CD4-positive, alpha-beta memory T cell (primary cell): ENCODE results near the gene SIPA1L3. TPM values are rescaled to one million over a fixed set of nuclear protein-coding genes. Genes with fewer than 3 reads are reported as not detected.

ENCODE experiments used
- CTCF ChIA-PET: fragments of 350-600 bp; sonication (Branson Sonifier 250); formaldehyde crosslinking; loops from one replicate; lab custom pipeline; 2021; ENCODE audit warnings: inconsistent platforms; ENCODE audit not compliant: partially characterized antibody; lab: Charles Lee
- POLR2A ChIA-PET: fragments of 350-600 bp; sonication (Branson Sonifier 250); formaldehyde crosslinking; loops from one replicate; lab custom pipeline; 2021; ENCODE audit not compliant: partially characterized antibody; lab: Charles Lee
- DNase-seq, 5 donors: peaks; one replicate each; pipeline versions ENCODE4 v3.0.0 to v3.0.0-alpha.2; 2020 to 2022; ENCODE audit warnings: mixed read lengths in 1 of 5
- H3K27ac ChIP-seq: one replicate; pipeline ENCODE4 v1.7.0; 2013; ENCODE audit warnings: low read depth, low read length
- H3K27me3 ChIP-seq: 2 replicates; pipeline ENCODE4 v1.7.0; 2013; ENCODE audit warnings: mild to moderate bottlenecking, low read length, moderate library complexity; ENCODE audit not compliant: insufficient read depth
- H3K36me3 ChIP-seq: 2 replicates; pipeline ENCODE4 v1.7.0; 2013; ENCODE audit warnings: mild to moderate bottlenecking, low read length, moderate library complexity; ENCODE audit not compliant: insufficient read depth
- H3K4me1 ChIP-seq: 2 replicates; pipeline ENCODE4 v1.7.0; 2013; ENCODE audit warnings: mild to moderate bottlenecking, low read length, moderate library complexity; ENCODE audit not compliant: insufficient read depth
- H3K4me3 ChIP-seq, 2 donors: one replicate each; pipeline ENCODE4 v1.7.0; 2013; ENCODE audit warnings: low read length in 2 of 2, mild to moderate bottlenecking in 1 of 2
- H3K9me3 ChIP-seq, 2 donors: one replicate each; pipeline ENCODE4 v1.7.0; 2013; ENCODE audit warnings: low read length in 2 of 2, control low read depth in 1 of 2; ENCODE audit not compliant: control insufficient read depth in 1 of 2
- H3K27ac Mint-ChIP-seq, 7 donors: one replicate each; pipeline ENCODE4 v1.8.0; 2020 to 2021; ENCODE audit warnings: mixed read lengths in 7 of 7, mild to moderate bottlenecking in 6 of 7, inconsistent platforms in 3 of 7, moderate library complexity in 3 of 7
- H3K27me3 Mint-ChIP-seq, 2 donors: one replicate each; pipeline ENCODE4 v1.8.0; 2020 to 2021; ENCODE audit warnings: mixed read lengths in 2 of 2
- H3K36me3 Mint-ChIP-seq, 2 donors: one replicate each; pipeline ENCODE4 v1.8.0; 2020 to 2021; ENCODE audit warnings: mixed read lengths in 2 of 2, inconsistent platforms in 1 of 2, mild to moderate bottlenecking in 1 of 2
- H3K4me1 Mint-ChIP-seq, 4 donors: one replicate each; pipeline ENCODE4 v1.8.0; 2020 to 2021; ENCODE audit warnings: mixed read lengths in 4 of 4, mild to moderate bottlenecking in 1 of 4
- H3K4me3 Mint-ChIP-seq, 8 donors: one replicate each; pipeline ENCODE4 v1.8.0; 2020 to 2021; ENCODE audit warnings: mixed read lengths in 8 of 8, mild to moderate bottlenecking in 7 of 8, moderate library complexity in 6 of 8, inconsistent platforms in 3 of 8
- H3K9me3 Mint-ChIP-seq, 8 donors: one replicate each; pipeline ENCODE4 v1.8.0; 2020 to 2021; ENCODE audit warnings: mixed read lengths in 8 of 8, mild to moderate bottlenecking in 5 of 8, inconsistent platforms in 3 of 8, moderate library complexity in 1 of 8
- intact Hi-C: fragments of 100-400 bp; cut with micrococcal nuclease; formaldehyde crosslinking; loops from one replicate; pipeline ENCODE4 v1.15.1; 2023
- polyA plus RNA-seq, 2 donors: library from polyadenylated mRNA; unstranded; fragments of 300-500 nt; fragmentation: Illumina TruSeq; gene quantifications; one replicate each; pipeline ENCODE4 v1.2.3, GENCODE V29; 2021
- total RNA-seq, 2 experiments: library from RNA; stranded (reverse); gene quantifications; one replicate each; pipeline ENCODE4 v1.2.3, GENCODE V29; 2021

Gene SIPA1L3
- total and polyA plus RNA-seq, 4 experiments from 2014 or later, result 0.39 to 35.0 (median 17.8) TPM

DNA sequence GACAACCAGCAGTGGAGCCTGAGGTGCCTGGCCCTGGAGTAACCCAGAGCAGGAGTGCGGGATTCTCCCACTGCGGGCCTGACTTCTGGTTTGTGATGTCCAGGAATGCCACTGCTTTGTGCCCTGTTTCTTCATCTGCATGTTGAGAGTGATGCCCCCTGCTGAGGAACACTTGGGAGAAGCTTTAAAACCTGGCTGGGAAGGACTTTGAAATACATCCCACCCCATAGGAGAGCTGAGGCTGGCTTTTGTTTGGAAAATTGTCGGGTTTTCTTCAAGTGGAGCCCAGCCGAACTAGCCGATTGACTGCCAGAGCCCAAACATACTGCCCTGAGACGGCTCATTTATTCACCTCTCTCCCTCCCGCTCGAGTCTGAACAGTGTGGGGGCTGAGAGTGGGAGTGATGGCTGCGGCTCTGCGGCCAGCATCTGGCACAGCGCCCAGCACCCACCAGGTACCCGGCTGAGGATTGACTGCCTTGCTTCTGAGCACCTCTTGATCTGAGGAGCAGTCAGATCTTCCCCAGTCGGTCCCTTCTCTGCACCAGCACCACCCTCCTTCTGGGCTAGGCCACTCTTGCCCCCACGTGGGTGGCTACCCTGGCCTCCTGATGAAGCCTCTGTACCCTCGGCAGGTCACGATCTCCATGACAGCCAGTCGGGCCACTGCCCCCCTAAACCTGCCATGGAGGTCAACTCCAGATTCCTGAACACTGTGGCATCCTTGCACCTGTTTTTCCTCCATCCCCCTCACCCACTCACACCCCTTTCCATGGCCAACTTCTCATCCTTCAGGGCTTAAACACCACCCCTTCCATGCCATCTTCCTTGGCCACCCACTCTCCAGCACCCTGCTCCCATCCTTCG, 148.9 kb downstream of the SIPA1L3 start:
- H3K27ac ChIP-seq, result no peak overlapping the region
- H3K27ac Mint-ChIP-seq, result peak overlapping the region in 3 of 7 donors; percentile 37 to 68 (median 62)

DNA sequence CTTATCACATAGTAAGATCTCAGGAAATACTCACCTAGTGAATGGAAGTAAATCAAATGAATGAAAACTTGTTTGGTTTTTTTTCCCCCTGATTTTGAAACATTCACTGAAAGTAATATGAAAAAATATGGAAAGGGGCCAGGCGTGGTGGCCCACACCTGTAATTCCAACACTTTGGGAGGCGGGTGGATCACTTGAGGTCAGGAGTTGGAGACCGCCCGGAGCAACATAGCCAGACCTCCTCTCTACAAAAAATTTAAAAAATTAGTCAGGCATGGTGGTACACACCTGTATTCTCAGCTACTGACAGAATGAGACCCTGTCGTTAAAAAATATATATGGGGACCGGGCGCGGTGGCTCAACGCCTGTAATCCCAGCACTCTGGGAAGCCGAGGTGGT, 149.6 kb downstream of the SIPA1L3 start:
- no peaks in the 10 kb centered on the region for H3K27me3 ChIP-seq
- Mint-ChIP-seq H3K9me3 (no peaks in the 10 kb centered on the region), H3K4me3 (no peak overlapping the region), H3K36me3 (peaks cover 0 to 4% of the 10 kb centered on the region in 2 donors), H3K27me3 (no peaks in the 10 kb centered on the region), H3K27ac (peak overlapping the region in 3 of 7 donors; percentile 7 to 68 (median 62)), H3K4me1 (peaks cover 6 to 21% (median 7%) of the 10 kb centered on the region in 4 donors)
- H3K36me3 ChIP-seq, result no peaks in the 10 kb centered on the region
- no peak for DNase-seq
- intact Hi-C loops, result no loop called here
- no peak overlapping the region for H3K27ac ChIP-seq
- ChIA-PET CTCF (no interaction called here), POLR2A (no interaction called here)
- no peaks in the 10 kb centered on the region for H3K4me1 ChIP-seq
- H3K4me3 ChIP-seq, result no peak overlapping the region
- H3K9me3 ChIP-seq, result no peaks in the 10 kb centered on the region

More for the DNA sequence above, 148.9 kb downstream of the SIPA1L3 start:
- no peak for DNase-seq
- H3K9me3 Mint-ChIP-seq, result no peaks in the 10 kb centered on the region
- H3K9me3 ChIP-seq, result no peaks in the 10 kb centered on the region
- no peaks in the 10 kb centered on the region for H3K4me1 ChIP-seq
- ChIA-PET POLR2A (no interaction called here), CTCF (interaction anchor here (0.6 to 1.0 kb wide), 2 partner anchors 150 to 151 kb away, joined by 3 to 4 read pairs; partner anchors contain the start of gene WDR87)
- H3K36me3 Mint-ChIP-seq, result peaks cover 0 to 5% of the 10 kb centered on the region in 2 donors
- no peaks in the 10 kb centered on the region for H3K27me3 ChIP-seq
- no peak overlapping the region for H3K4me3 ChIP-seq
- H3K27me3 Mint-ChIP-seq, result no peaks in the 10 kb centered on the region
- intact Hi-C loops, result no loop called here
- peaks cover 6 to 21% (median 7%) of the 10 kb centered on the region in 4 donors for H3K4me1 Mint-ChIP-seq
- H3K36me3 ChIP-seq, result no peaks in the 10 kb centered on the region
- H3K4me3 Mint-ChIP-seq, result no peak overlapping the region

GRCh38 chr19:38057959-38058690, 151.1 kb downstream of the SIPA1L3 start:
- no peak overlapping the region for H3K4me3 Mint-ChIP-seq
- no peaks in the 10 kb centered on the region for H3K9me3 ChIP-seq
- CTCF ChIA-PET, result interaction anchor here (1.0 to 1.6 kb wide), 2 partner anchors 9 to 155 kb away, joined by 3 to 4 read pairs; no protein-coding TSS in a partner anchor
- H3K36me3 Mint-ChIP-seq, result no peaks in the 10 kb centered on the region
- no peaks in the 10 kb centered on the region for H3K36me3 ChIP-seq
- H3K9me3 Mint-ChIP-seq, result no peaks in the 10 kb centered on the region
- H3K4me3 ChIP-seq, result no peak overlapping the region
- no peaks in the 10 kb centered on the region for H3K27me3 ChIP-seq
- no peak for DNase-seq
- peak overlapping the region in 4 of 7 donors; percentile 22 to 70 (median 36) for H3K27ac Mint-ChIP-seq
- H3K4me1 Mint-ChIP-seq, result peaks cover 2 to 21% (median 7%) of the 10 kb centered on the region in 4 donors
- POLR2A ChIA-PET, result interaction anchor here (1.0 kb wide), 1 partner anchor 9 kb away, joined by 4 read pairs; no protein-coding TSS in a partner anchor
- no peaks in the 10 kb centered on the region for H3K27me3 Mint-ChIP-seq
- intact Hi-C loops, result no loop called here
- H3K4me1 ChIP-seq, result no peaks in the 10 kb centered on the region
- H3K27ac ChIP-seq, result no peak overlapping the region

DNA sequence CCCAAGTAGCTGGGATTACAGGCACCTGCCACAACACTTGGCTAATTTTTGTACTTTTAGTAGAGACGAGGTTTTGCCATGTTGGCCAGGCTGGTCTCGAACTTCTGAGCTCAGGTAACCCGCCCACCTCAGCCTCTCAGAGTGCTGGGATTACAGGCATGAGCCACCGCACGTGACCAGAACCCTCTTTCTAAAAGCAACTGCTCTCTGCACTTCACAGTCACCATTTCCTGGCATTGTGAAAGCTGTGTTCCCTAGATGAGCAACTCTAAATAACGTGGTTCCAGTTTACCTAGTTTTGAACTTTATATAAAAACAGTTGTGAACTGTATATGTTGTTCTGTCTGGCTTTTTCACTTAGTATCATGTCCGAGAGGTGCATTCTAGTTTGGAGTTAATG, 152.9 kb downstream of the SIPA1L3 start:
- Histone ChIP-seq H3K9me3 (no peaks in the 10 kb centered on the region), H3K36me3 (no peaks in the 10 kb centered on the region), H3K4me3 (no peak overlapping the region), H3K4me1 (no peaks in the 10 kb centered on the region), H3K27ac (no peak overlapping the region), H3K27me3 (no peaks in the 10 kb centered on the region)
- intact Hi-C loops, result no loop called here
- H3K4me1 Mint-ChIP-seq, result peaks cover 2 to 21% (median 7%) of the 10 kb centered on the region in 4 donors
- H3K36me3 Mint-ChIP-seq, result no peaks in the 10 kb centered on the region
- H3K9me3 Mint-ChIP-seq, result no peaks in the 10 kb centered on the region
- no peak overlapping the region for H3K4me3 Mint-ChIP-seq
- H3K27me3 Mint-ChIP-seq, result no peaks in the 10 kb centered on the region
- ChIA-PET CTCF (interaction anchor here (1.2 kb wide), 1 partner anchor 35 kb away, joined by 4 read pairs; no protein-coding TSS in a partner anchor), POLR2A (interaction anchor here (1.0 kb wide), 1 partner anchor 11 kb away, joined by 3 read pairs; no protein-coding TSS in a partner anchor)
- peak overlapping the region in 4 of 7 donors; percentile 24 to 72 (median 44) for H3K27ac Mint-ChIP-seq
- DNase-seq, result no peak

DNA sequence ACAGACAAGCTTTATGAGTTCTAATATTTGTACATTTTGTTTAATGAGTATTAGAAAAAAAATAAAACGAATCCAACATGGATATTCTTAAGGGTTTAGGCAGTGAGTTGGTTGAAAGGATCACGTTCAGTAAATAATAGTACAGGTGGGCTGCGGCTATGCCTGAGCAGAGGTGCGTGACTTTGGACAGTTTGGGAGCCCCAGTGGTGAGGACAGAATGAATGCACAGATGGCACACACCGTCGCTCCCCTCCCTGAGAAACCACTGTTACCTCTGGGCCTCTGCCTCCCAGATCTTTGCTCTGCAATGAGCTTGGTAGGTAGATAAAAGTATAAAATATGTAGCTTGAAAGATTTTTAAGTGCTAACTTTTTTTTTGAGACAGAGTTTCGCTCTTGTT, 153.3 kb downstream of the SIPA1L3 start:
- no peak overlapping the region for H3K27ac ChIP-seq
- no peaks in the 10 kb centered on the region for H3K36me3 ChIP-seq
- no peak overlapping the region for H3K4me3 ChIP-seq
- ChIA-PET POLR2A (interaction anchor here (1.0 kb wide), 1 partner anchor 11 kb away, joined by 3 read pairs; no protein-coding TSS in a partner anchor), CTCF (no interaction called here)
- no peak overlapping the region for H3K4me3 Mint-ChIP-seq
- H3K4me1 ChIP-seq, result no peaks in the 10 kb centered on the region
- intact Hi-C loops, result no loop called here
- peak overlapping the region in 1 of 7 donors; percentile 57 for H3K27ac Mint-ChIP-seq
- no peak for DNase-seq
- no peaks in the 10 kb centered on the region for H3K9me3 Mint-ChIP-seq
- H3K27me3 ChIP-seq, result no peaks in the 10 kb centered on the region
- peaks cover 2 to 21% (median 7%) of the 10 kb centered on the region in 4 donors for H3K4me1 Mint-ChIP-seq
- H3K27me3 Mint-ChIP-seq, result no peaks in the 10 kb centered on the region
- no peaks in the 10 kb centered on the region for H3K36me3 Mint-ChIP-seq
- H3K9me3 ChIP-seq, result no peaks in the 10 kb centered on the region

DNA sequence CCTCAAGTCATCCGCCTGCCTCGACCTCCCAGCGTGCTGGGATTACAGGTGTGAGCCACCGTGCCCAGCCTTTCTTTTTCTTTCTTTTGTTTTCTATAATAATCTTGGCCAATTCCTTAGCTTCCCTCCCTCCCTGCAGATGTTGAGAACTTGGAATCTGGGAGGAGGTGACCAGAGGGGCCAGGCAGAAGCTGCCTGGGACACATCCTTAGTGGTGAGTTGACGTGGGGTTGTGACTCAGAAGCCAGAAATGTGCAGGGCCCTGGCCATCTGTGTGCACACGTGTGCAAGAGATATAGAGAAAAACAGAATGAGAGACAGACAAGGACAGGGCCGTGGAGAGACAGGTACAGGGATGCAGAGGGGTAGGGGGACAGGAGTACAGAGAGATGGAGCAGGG, 154.3 kb downstream of the SIPA1L3 start:
- H3K27me3 ChIP-seq, result no peaks in the 10 kb centered on the region
- H3K9me3 ChIP-seq, result no peaks in the 10 kb centered on the region
- ChIA-PET POLR2A (no interaction called here), CTCF (no interaction called here)
- no peaks in the 10 kb centered on the region for H3K4me1 ChIP-seq
- Mint-ChIP-seq H3K27ac (peak overlapping the region in 1 of 7 donors; percentile 42), H3K27me3 (no peaks in the 10 kb centered on the region), H3K9me3 (no peaks in the 10 kb centered on the region), H3K4me1 (peaks cover 2 to 17% (median 7%) of the 10 kb centered on the region in 4 donors), H3K36me3 (no peaks in the 10 kb centered on the region), H3K4me3 (no peak overlapping the region)
- H3K4me3 ChIP-seq, result no peak overlapping the region
- no peak overlapping the region for H3K27ac ChIP-seq
- no peaks in the 10 kb centered on the region for H3K36me3 ChIP-seq
- DNase-seq, result no peak
- intact Hi-C loops, result no loop called here
